ENCODE data around the gene PUSL1. TPM values are rescaled to one million over a fixed set of nuclear protein-coding genes. Genes with fewer than 3 reads are reported as not detected.

PUSL1 gene
- total RNA-seq, 1 donor from 2014 or later, result 32.1 TPM

Other genes with a start within 250 kb of the PUSL1 start
- not detected in 2 replicates for gene RNF223, start 234.3 kb upstream of the PUSL1 start, total RNA-seq
- 13.5 and 32.1 TPM in 2 replicates for gene C1orf159, start 192.5 kb upstream of the PUSL1 start, total RNA-seq
- gene TTLL10, start 134.7 kb upstream of the PUSL1 start, total RNA-seq, result not detected in 2 replicates
- gene TNFRSF18, start 102.0 kb upstream of the PUSL1 start, total RNA-seq, result 0.58 TPM in 1 of 2 replicates, not detected in the other
- gene TNFRSF4, start 94.4 kb upstream of the PUSL1 start, total RNA-seq, result 5.6 and 58.5 TPM in 2 replicates
- gene SDF4, start 76.6 kb upstream of the PUSL1 start, total RNA-seq, result 272 and 308 TPM in 2 replicates
- gene B3GALT6, start 76.4 kb upstream of the PUSL1 start, total RNA-seq, result 47.9 and 63.4 TPM in 2 replicates
- gene C1QTNF12, start 61.9 kb upstream of the PUSL1 start, total RNA-seq, result 0.76 and 1.7 TPM in 2 replicates
- gene UBE2J2, start 34.7 kb upstream of the PUSL1 start, total RNA-seq, result 44.4 and 80.3 TPM in 2 replicates
- 0.34 and 1.4 TPM in 2 replicates for gene SCNN1D, start 28.2 kb upstream of the PUSL1 start, total RNA-seq
- gene ACAP3, start 667 bp upstream of the PUSL1 start, total RNA-seq, result 33.6 and 62.4 TPM in 2 replicates
- gene INTS11, start 16.1 kb downstream of the PUSL1 start, total RNA-seq, result 104 and 110 TPM in 2 replicates
- 46.5 and 56.5 TPM in 2 replicates for gene CPTP, start 16.2 kb downstream of the PUSL1 start, total RNA-seq
- 0.35 TPM in 1 of 2 replicates, not detected in the other for gene TAS1R3, start 22.7 kb downstream of the PUSL1 start, total RNA-seq
- gene DVL1, start 40.8 kb downstream of the PUSL1 start, total RNA-seq, result 56.5 and 56.9 TPM in 2 replicates
- 25.8 and 39.1 TPM in 2 replicates for gene MXRA8, start 50.0 kb downstream of the PUSL1 start, total RNA-seq
- 145 and 181 TPM in 2 replicates for gene AURKAIP1, start 66.6 kb downstream of the PUSL1 start, total RNA-seq
- 111 and 189 TPM in 2 replicates for gene CCNL2, start 90.7 kb downstream of the PUSL1 start, total RNA-seq
- 125 and 128 TPM in 2 replicates for gene MRPL20, start 98.7 kb downstream of the PUSL1 start, total RNA-seq
- gene ANKRD65, start 112.7 kb downstream of the PUSL1 start, total RNA-seq, result 0.34 TPM in 1 of 2 replicates, not detected in the other
- gene VWA1, start 127.1 kb downstream of the PUSL1 start, total RNA-seq, result 21.4 and 34.8 TPM in 2 replicates
- not detected in 2 replicates for gene ATAD3C, start 141.1 kb downstream of the PUSL1 start, total RNA-seq
- 22.6 and 37.5 TPM in 2 replicates for gene ATAD3B, start 163.2 kb downstream of the PUSL1 start, total RNA-seq
- gene ATAD3A, start 203.6 kb downstream of the PUSL1 start, total RNA-seq, result 48.3 and 54.5 TPM in 2 replicates
- 1.7 and 3.4 TPM in 2 replicates for gene TMEM240, start 232.0 kb downstream of the PUSL1 start, total RNA-seq

All from glomerular endothelial cell (primary cell).